ENCODE data around the gene EFCAB10. TPM values are rescaled to one million over a fixed set of nuclear protein-coding genes. Genes with fewer than 3 reads are reported as not detected.
"Not testable (repeated sequence)": the region's sequence is repeated elsewhere in the genome, so short reads cannot be mapped to it uniquely, and the experiment has no call there.

Gene EFCAB10
- total RNA-seq, 1 donor from 2014 or later: not detected

GRCh38 chr7:105520620-105521019 lies 60.7 kb downstream of the EFCAB10 start:
- Mint-ChIP-seq H3K4me1 (ENCODE audit: low read depth) (peaks cover 19% of the 10 kb centered on the region), H3K36me3 (ENCODE audit: low read depth) (peaks cover 19% of the 10 kb centered on the region), H3K4me3 (ENCODE audit: low read depth) (peak overlapping the region; percentile 45)
- intact Hi-C loops (cut with micrococcal nuclease): loop anchor here (5.0 kb wide), 1 partner anchor 1647 kb away; the partner anchor contains the start of gene HBP1
- not testable (repeated sequence) for H3K27ac Mint-ChIP-seq; H3K9me3 Mint-ChIP-seq; H3K27me3 Mint-ChIP-seq (ENCODE audit: low read depth); DNase-seq (ENCODE audit: low spot score)

DNA sequence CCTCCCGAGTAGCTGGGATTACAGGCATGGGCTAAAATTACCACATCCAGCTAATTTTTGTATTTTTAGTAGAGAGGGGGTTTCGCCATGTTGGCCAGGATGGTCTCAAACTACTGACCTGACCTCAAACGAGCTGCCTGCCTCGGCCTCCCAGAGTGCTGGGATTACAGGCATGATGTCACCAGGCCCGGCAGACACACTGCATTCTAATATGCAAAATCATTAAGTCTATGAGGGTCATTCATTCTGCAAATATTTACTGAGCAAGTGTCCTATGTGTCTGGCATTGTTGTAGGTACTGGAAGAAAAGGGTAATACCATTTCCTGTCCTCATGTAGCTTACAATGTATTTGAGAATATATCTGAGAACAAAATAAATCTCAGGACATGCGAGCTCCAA lies 61.9 kb downstream of the EFCAB10 start:
- no peak overlapping the region for H3K27ac Mint-ChIP-seq
- H3K27me3 Mint-ChIP-seq (ENCODE audit: low read depth): no peaks in the 10 kb centered on the region
- H3K4me1 Mint-ChIP-seq (ENCODE audit: low read depth): peaks cover 26% of the 10 kb centered on the region
- no peaks in the 10 kb centered on the region for H3K9me3 Mint-ChIP-seq
- intact Hi-C loops (cut with micrococcal nuclease): no loop called here
- H3K36me3 Mint-ChIP-seq (ENCODE audit: low read depth): peaks cover 25% of the 10 kb centered on the region
- DNase-seq (ENCODE audit: low spot score): no peak
- H3K4me3 Mint-ChIP-seq (ENCODE audit: low read depth): peak overlapping the region; percentile 56

DNA sequence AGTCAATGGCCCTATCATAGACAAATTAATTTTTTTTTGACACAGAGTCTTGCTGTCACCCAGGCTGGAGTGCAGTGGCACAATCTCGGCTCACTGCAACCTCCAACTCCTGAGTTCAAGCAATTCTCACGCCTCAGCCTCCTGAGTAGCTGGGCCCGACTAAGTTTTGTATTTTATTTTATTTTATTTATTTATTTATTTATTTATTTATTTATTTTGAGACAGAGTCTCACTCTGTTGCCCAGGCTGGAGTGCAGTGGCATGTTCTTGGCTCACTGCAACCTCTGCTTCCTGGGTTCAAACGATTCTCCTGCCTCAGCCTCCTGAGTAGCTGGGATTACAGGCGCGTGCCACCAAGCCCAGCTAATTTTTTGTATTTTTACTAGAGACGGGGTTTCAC lies 65.7 kb downstream of the EFCAB10 start:
- peaks cover 39% of the 10 kb centered on the region for H3K36me3 Mint-ChIP-seq (ENCODE audit: low read depth)
- DNase-seq (ENCODE audit: low spot score); H3K4me3 Mint-ChIP-seq (ENCODE audit: low read depth); H3K27ac Mint-ChIP-seq; H3K9me3 Mint-ChIP-seq; intact Hi-C loops (cut with micrococcal nuclease); H3K27me3 Mint-ChIP-seq (ENCODE audit: low read depth): not testable (repeated sequence)
- peaks cover 37% of the 10 kb centered on the region for H3K4me1 Mint-ChIP-seq (ENCODE audit: low read depth)

Other genes with a start within 250 kb of the EFCAB10 start
- gene SRPK2, start 192.6 kb downstream of the EFCAB10 start, total RNA-seq: 50.9 and 54.7 TPM in 2 replicates
- 41.8 and 44.4 TPM in 2 replicates for gene PUS7, start 59.2 kb downstream of the EFCAB10 start, total RNA-seq
- 25.7 and 28.7 TPM in 2 replicates for gene RINT1, start 49.3 kb downstream of the EFCAB10 start, total RNA-seq